GM08714 (cell line): ENCODE measurements around the gene TYW3.

Experiments used
- H3K4me3 ChIP-seq: fragments of 200-500 bp; sonication (Bioruptor generic); 2 replicates; pipeline ENCODE4 v1.5.1; 2014; ENCODE audit warnings: mild to moderate bottlenecking, low read length, inconsistent platforms
- ZNF274 ChIP-seq: IDR thresholded peaks from 2 replicates; pipeline ENCODE4 v1.6.1; 2012; ENCODE audit warnings: mild to moderate bottlenecking, low read depth, low read length

Gene TYW3

DNA sequence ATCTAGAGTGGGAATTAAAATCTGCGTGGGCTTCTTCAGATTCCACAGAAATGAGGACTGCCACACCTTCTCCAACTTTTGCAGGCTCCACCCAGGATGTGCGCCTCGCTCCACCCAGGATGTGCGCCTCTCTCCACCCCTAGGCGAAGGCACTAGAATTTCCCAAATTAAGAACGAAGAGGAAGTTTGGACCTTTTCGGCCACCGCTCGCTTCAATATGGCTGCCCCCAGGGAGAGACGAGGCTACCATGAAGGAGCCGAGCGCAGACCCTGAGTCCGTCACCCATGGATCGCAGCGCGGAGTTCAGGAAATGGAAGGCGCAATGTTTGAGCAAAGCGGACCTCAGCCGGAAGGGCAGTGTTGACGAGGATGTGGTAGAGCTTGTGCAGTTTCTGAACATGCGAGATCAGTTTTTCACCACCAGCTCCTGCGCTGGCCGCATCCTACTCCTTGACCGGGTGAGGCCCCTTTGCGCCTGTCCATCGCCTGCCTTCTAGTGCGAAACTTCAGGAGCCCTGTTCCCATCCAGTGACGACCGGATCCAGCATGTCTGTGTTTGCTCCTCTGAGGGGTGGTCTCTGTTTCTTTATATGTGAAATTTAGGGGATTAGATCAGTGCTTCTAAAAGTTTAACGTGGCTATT lies at the start of gene TYW3, which contains the start of gene CRYZ:
Gene TYW3 (plus strand): TSS at position 193 of the 644 bp plus-strand sequence. CDS start 93 bp downstream, at position 286.
Gene CRYZ (minus strand): TSS at position 91 of the 644 bp plus-strand sequence. CDS start 8,229 bp downstream, outside the sequence.
- H3K4me3 ChIP-seq, result peak within 1 kb of the TSS; percentile 91
- no peak for TF ChIP-seq ZNF274

GRCh38 chr1:74683656-74684055 lies 49.3 kb upstream of the TYW3 start:
- TF ChIP-seq ZNF274, result no peak
- no peak overlapping the region for H3K4me3 ChIP-seq

GRCh38 chr1:74684301-74684700 lies 48.7 kb upstream of the TYW3 start:
- no peak for TF ChIP-seq ZNF274
- no peak overlapping the region for H3K4me3 ChIP-seq

DNA sequence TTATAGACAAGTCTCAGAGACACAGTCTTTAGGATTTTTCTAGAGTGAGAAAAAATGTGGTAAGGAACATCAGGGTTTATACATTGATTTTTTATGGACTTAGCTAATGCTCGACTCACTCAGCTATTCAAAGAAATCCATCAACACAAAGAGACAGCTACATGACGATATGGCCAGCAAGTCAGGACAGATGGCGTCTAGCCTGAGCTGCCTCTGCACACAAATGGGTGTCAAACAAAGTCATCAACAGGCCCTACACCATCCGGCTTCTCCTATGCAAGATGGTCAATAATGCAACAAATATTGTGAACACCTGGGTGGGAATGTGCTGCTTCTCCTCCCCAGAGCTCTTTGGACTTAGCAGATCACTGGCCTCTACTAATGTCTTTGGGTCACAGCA lies 46.0 kb upstream of the TYW3 start:
- TF ChIP-seq ZNF274, result no peak
- H3K4me3 ChIP-seq, result no peak overlapping the region

- TF ChIP-seq ZNF274, result no peak
- no peak overlapping the region for H3K4me3 ChIP-seq
Observed at GRCh38 chr1:74689621-74690363, 43.2 kb upstream of the TYW3 start.

GRCh38 chr1:74690364-74690696 lies 42.6 kb upstream of the TYW3 start:
- no peak overlapping the region for H3K4me3 ChIP-seq
- TF ChIP-seq ZNF274, result no peak

DNA sequence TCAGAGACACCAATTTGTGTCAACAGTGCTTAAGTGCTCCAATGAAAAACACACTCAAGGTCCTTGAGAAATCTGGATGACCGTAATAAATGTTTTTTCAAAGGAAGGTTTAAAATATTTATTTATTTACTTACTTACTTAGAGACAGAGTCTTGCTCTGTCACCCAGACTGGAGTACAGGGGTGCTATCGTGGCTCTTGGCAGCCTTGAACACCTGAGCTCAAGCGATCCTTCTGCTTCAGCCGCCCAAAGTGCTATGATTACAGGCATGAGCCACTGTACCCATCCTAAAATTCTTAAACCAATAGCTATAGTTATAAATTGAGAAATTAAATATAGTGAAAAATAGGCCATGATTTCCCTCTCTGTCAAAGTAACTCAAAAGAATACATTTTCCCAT lies 42.0 kb upstream of the TYW3 start:
- TF ChIP-seq ZNF274, result no peak
- H3K4me3 ChIP-seq, result no peak overlapping the region

DNA sequence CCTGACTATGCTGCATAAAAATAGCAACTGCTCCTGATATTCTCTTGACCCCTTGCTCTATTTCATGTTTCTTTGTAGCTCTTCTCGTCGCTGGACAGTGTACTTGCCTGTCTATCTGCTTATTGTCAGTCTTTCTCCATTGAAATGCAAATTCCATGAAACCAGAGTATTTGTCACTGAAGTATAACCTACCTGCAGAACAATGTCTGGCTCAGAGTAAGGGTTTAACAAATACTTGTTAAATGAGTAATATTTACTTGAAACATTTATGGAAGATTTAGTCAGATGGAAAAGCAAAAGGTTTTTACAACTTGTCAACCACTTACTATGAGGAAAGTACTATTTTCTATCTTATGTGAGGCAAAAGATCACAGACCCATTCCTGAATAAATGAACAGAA lies 39.5 kb upstream of the TYW3 start:
- no peak overlapping the region for H3K4me3 ChIP-seq
- no peak for TF ChIP-seq ZNF274

GRCh38 chr1:74697832-74698231 lies 35.1 kb upstream of the TYW3 start:
- no peak overlapping the region for H3K4me3 ChIP-seq
- TF ChIP-seq ZNF274, result no peak

DNA sequence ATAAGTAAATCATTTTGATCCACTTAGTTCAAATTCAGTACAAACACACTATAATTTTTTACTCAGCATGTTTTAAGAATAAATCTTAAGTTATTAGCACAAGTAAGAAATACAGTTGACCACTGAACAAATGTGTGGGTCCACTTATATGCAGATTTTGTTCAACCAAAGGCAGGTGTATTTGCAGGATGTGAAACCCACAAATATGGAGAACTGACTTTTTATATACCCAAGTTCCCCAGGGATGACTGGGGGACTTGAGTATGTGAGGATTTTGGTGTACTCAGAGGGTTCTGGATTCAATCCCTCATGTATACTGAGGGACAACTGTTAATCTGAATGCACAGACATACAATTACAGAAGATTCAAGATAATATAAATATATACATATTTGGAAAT lies 33.6 kb upstream of the TYW3 start:
- H3K4me3 ChIP-seq, result no peak overlapping the region
- TF ChIP-seq ZNF274, result no peak

DNA sequence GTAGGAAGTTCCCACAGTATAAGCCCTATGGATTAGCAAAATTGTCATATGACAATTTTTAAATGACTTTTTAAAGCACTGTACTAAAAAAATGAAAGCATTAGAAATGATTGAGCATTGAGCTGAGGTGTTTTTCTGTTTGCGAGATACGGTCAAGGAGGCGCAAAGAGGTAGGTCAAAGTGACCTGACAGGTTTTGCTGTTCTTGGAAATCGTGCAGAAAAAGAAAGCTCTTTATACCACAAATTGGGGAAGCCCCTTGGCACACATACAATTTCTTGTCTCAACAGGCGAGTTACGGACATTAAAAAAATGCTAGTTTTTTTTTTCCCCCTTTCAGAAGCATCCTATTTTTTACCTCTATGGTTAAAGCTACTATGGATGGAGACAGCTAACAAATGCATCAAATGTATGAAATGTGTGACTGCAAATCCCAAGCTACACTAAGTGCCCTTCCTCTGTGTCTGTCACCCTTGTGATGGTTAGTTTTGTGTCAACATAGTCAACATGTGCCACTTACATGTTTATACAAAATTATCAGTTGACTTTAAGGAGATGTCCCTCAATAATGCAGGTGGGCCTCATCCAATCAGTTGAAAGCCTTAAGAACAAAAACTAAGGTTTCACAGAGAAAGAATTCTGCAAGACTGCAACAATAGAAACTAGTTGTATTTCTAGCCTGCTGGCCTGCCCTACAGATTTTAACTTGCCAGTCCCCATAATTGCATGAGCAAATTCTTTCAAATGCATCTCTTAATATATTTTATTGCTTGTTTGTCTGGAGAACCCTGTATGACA lies 29.4 kb upstream of the TYW3 start:
- H3K4me3 ChIP-seq, result no peak overlapping the region

GRCh38 chr1:74712881-74713280 lies 20.1 kb upstream of the TYW3 start:
- TF ChIP-seq ZNF274, result no peak
- no peak overlapping the region for H3K4me3 ChIP-seq

More for the DNA sequence above, 29.4 kb upstream of the TYW3 start:
- no peak for TF ChIP-seq ZNF274

- TF ChIP-seq ZNF274, result no peak
Observed at GRCh38 chr1:74713849-74714248, 19.1 kb upstream of the TYW3 start.

DNA sequence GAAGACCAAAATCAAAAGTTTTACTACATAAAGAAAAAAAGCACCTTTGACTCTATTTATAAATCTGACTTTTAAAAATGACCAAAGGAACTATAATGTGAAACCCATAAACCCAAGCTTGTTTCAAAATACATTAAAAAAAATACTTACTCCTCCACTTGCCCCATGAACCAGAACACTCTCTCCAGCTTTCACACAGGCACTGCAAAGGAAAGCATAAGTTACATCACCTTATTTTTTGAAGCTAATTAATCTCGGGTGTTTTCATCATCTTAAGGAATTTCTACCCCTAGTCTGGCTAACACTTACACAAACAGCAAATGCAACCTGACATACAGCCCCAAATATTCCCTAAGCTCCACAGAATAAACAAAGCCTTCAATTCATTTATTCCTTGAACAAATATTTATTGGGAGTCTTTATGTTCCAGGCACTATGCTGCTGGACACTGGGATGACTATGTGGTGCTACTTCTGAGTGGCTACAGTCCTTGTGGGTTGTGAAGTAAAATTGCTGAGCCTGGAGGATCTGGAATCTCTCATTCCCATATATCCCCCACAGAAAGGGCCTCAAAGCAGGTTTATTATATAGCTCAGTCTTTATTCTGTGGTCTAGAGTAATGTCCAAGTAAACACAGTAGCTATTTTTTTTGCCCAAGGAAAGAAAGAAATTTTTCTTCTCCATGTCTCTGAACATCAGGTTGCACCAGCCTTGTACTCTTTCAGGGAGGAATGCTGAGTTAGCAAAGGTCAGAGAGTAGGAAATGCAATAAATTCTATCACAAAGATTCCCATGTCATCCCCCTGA lies 18.3 kb upstream of the TYW3 start:
- no peak overlapping the region for H3K4me3 ChIP-seq
- no peak for TF ChIP-seq ZNF274

More at GRCh38 chr1:74713849-74714248, 19.1 kb upstream of the TYW3 start:
- H3K4me3 ChIP-seq, result no peak overlapping the region
